ENCODE results near the gene TNIK.

DNA sequence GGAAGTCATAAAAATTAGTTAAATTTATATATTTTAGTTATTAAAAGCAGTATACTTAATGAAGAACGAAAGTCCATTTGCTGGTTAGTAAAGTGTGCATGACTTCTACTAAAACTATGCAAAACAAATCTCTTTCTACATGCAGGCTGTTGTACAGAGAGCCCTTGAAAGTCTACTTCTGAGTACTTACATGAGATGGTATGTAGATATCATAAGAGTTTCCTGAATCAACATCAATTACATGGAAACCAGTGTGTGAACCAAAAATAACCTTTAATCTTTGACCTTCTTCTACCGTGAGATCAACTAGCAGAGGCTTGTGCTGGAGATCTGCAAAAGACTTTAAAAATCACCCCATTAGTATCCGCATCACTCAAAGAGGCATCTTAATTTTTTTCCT, 391.5 kb downstream of the TNIK start:
- TF ChIP-seq POLR2A (IDR thresholded peaks at IDR 0.05; ENCODE audit: low read depth, low read length) (no peak), MXI1 (IDR thresholded peaks at IDR 0.05; ENCODE audit: borderline replicate concordance, low read depth, low read length) (no peak), RFX5 (IDR thresholded peaks at IDR 0.05; ENCODE audit: low read depth, low read length) (no peak), NFE2L2 (IDR thresholded peaks at IDR 0.05; ENCODE audit: low read depth, low read length) (no peak), SMC3 (IDR thresholded peaks at IDR 0.05; ENCODE audit: low read depth, low read length) (no peak), BHLHE40 (IDR thresholded peaks at IDR 0.05; ENCODE audit: low read depth, low read length) (no peak), MAFK (IDR thresholded peaks at IDR 0.05; ENCODE audit: low read depth, low read length) (no peak)
- TF ChIP-seq, protein P1, sequence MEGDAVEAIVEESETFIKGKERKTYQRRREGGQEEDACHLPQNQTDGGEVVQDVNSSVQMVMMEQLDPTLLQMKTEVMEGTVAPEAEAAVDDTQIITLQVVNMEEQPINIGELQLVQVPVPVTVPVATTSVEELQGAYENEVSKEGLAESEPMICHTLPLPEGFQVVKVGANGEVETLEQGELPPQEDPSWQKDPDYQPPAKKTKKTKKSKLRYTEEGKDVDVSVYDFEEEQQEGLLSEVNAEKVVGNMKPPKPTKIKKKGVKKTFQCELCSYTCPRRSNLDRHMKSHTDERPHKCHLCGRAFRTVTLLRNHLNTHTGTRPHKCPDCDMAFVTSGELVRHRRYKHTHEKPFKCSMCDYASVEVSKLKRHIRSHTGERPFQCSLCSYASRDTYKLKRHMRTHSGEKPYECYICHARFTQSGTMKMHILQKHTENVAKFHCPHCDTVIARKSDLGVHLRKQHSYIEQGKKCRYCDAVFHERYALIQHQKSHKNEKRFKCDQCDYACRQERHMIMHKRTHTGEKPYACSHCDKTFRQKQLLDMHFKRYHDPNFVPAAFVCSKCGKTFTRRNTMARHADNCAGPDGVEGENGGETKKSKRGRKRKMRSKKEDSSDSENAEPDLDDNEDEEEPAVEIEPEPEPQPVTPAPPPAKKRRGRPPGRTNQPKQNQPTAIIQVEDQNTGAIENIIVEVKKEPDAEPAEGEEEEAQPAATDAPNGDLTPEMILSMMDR (conservative IDR thresholded peaks at IDR 0.05; ENCODE audit: low read depth, low read length): no peak
- TF ChIP-seq, protein P2, sequence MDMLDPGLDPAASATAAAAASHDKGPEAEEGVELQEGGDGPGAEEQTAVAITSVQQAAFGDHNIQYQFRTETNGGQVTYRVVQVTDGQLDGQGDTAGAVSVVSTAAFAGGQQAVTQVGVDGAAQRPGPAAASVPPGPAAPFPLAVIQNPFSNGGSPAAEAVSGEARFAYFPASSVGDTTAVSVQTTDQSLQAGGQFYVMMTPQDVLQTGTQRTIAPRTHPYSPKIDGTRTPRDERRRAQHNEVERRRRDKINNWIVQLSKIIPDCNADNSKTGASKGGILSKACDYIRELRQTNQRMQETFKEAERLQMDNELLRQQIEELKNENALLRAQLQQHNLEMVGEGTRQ (IDR thresholded peaks at IDR 0.05; ENCODE audit: low read depth, low read length): no peak

All from IMR-90 (cell line).